Cardiac fibroblast (primary cell): ENCODE data around the gene KLHL29.

ENCODE experiments used
- DNase-seq, 2 donors: peaks; one replicate each; pipeline versions ENCODE4 v3.0.0 to v3.0.0-alpha.2; 2010; ENCODE audit warnings: low read depth in 2 of 2
- H3K4me3 ChIP-seq, 2 donors: replicated peaks in 1 of 2; 1 replicate in 1 of 2; 2 replicates in 1 of 2; pipeline ENCODE4 v1.5.1; 2011; ENCODE audit warnings: low read depth in 2 of 2, low read length in 2 of 2, mild to moderate bottlenecking in 2 of 2, moderate library complexity in 1 of 2
- CTCF ChIP-seq: IDR thresholded peaks from one replicate; pipeline ENCODE4 v1.5.1; 2011; ENCODE audit warnings: low read depth, mild to moderate bottlenecking, low read length, inconsistent platforms

The KLHL29 gene

GRCh38 chr2:23754970-23755369 lies 370.0 kb downstream of the KLHL29 start:
- H3K4me3 ChIP-seq: no peak overlapping the region
- no peak for TF ChIP-seq CTCF
- no peak for DNase-seq

- no peak for TF ChIP-seq CTCF
- DNase-seq: no peak
- no peak overlapping the region for H3K4me3 ChIP-seq
Measured at GRCh38 chr2:23756593-23757292, 371.8 kb downstream of the KLHL29 start.

GRCh38 chr2:23757686-23758433 lies 372.9 kb downstream of the KLHL29 start:
- peak; percentile 76 to 95 for DNase-seq
- no peak for TF ChIP-seq CTCF
- H3K4me3 ChIP-seq: no peak overlapping the region
